Measurements from ENCODE around the gene TST.

The TST gene

GRCh38 chr22:37018086-37018814 is 997 bp downstream of the TST start:
- FAIRE-seq: no peak
- TF ChIP-seq TAF1 (IDR thresholded peaks at IDR 0.05; ENCODE audit: borderline replicate concordance, low read depth, low read length) (no peak), POLR2AphosphoS5 (IDR thresholded peaks at IDR 0.05; ENCODE audit: low read depth, low read length) (no peak), POLR2A (IDR thresholded peaks at IDR 0.05; ENCODE audit: low read depth, low read length) (no peak)

DNA sequence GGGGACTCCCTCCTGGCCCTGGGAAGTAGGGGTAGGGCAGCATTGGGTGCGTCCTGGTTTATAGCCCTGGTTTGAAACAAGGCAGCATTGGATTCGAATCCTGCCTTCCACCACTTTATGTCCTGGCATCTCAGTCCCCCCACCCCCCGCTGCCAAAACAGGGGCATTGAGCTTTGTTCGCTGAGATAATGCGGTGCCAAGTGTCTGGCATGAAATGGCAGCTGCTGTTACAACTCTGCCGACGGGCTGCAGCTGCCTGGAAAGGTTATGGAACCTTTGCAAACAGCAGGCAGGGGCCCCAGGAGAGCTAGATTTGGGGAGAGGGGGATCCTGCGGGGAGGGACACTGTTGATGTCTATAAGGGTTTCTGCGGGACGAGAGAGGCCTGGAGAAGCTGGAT is 1.9 kb downstream of the TST start:
- DNase-seq (ENCODE audit: insufficient read length) (no peak), FAIRE-seq (no peak)
- TF ChIP-seq POLR2AphosphoS5 (IDR thresholded peaks at IDR 0.05; ENCODE audit: low read depth, low read length) (no peak), POLR2A (IDR thresholded peaks at IDR 0.05; ENCODE audit: low read depth, low read length) (no peak), TAF1 (IDR thresholded peaks at IDR 0.05; ENCODE audit: borderline replicate concordance, low read depth, low read length) (no peak)

More at GRCh38 chr22:37018086-37018814, 997 bp downstream of the TST start:
- no peak for DNase-seq (ENCODE audit: insufficient read length)

DNA sequence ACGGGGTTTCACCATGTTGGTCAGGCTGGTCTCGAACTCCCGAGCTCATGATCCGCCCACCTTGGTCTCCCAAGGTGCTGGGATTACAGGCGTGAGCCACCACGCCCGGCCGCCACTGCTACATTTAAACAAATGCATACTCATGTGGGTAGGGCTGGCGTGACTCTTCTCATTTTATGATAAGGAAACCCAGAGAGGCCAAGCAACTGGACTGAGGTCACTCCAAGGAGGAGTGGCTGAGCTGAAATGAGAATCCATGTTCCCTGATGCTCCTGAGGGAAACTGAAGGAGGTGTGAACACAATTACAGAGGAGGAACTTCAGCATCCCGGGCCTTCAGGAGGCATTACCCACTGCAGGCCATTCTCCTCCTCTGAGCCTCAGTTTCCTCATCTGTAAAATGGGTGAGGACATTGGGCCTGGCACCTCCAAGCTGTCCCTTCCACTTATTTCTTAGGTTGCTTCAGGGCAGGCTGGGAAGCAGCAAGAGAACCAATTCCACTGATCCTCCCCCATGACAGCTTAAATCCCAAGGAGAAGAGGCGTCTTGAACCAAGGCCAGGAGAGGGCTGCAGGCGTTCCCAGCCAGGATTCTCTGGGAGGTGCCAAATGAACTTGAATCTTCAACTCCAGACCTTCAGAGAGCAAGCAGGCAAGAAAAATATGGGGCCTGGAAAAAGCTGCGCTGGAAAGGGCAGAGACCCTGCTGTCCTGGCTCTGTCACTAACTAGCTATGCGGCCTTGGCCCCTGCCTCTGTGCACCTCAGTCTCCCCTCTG is 2.9 kb downstream of the TST start:
- FAIRE-seq (no peak), DNase-seq (ENCODE audit: insufficient read length) (no peak)
- TF ChIP-seq TAF1 (IDR thresholded peaks at IDR 0.05; ENCODE audit: borderline replicate concordance, low read depth, low read length) (no peak), POLR2AphosphoS5 (IDR thresholded peaks at IDR 0.05; ENCODE audit: low read depth, low read length) (no peak), POLR2A (IDR thresholded peaks at IDR 0.05; ENCODE audit: low read depth, low read length) (no peak)

DNA sequence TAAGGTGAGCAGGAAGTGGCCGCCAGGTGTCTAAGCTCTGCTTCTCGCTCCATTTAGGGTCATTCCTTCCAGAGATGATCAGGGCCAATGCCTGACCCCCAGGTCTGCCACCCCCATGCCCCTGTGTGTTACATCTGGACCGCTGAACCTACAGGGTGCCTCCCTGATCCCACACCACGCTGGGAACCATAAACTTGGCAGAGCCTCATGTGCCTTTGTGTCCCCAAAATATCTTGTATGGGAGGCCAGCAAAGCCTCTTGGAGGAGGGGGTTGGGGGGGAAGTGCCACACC is 3.7 kb downstream of the TST start:
- no peak for FAIRE-seq
- TF ChIP-seq POLR2AphosphoS5 (IDR thresholded peaks at IDR 0.05; ENCODE audit: low read depth, low read length) (no peak), POLR2A (IDR thresholded peaks at IDR 0.05; ENCODE audit: low read depth, low read length) (no peak), TAF1 (IDR thresholded peaks at IDR 0.05; ENCODE audit: borderline replicate concordance, low read depth, low read length) (no peak)

GRCh38 chr22:37014835-37015586 is 4.2 kb downstream of the TST start:
- TF ChIP-seq TAF1 (IDR thresholded peaks at IDR 0.05; ENCODE audit: borderline replicate concordance, low read depth, low read length): no peak
- TF ChIP-seq POLR2AphosphoS5 (IDR thresholded peaks at IDR 0.05; ENCODE audit: low read depth, low read length): no peak
- TF ChIP-seq POLR2A (IDR thresholded peaks at IDR 0.05; ENCODE audit: low read depth, low read length): no peak
- FAIRE-seq: no peak
- no peak for DNase-seq (ENCODE audit: insufficient read length)

More for the DNA sequence above, 3.7 kb downstream of the TST start:
- no peak for DNase-seq (ENCODE audit: insufficient read length)

DNA sequence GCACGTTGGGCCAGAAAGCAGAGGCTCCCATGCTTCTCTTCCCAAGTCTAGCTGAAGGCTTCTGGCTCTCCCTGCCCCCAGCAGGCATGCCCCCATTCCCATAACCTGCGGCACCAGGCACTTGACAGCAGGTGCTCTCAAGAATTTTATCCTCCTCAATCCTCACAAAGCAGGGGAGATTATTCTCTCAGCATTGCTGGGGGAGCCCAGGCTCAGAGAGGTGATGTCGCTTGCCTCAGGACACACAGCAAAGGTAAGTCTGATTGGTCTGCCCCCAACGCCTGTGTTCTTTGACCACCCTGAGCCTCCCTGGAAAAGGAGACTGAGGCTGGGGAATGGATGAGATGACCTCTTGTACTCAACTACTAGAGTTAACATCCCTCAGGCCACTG is 4.8 kb downstream of the TST start:
- no peak for TF ChIP-seq TAF1 (IDR thresholded peaks at IDR 0.05; ENCODE audit: borderline replicate concordance, low read depth, low read length)
- TF ChIP-seq POLR2AphosphoS5 (IDR thresholded peaks at IDR 0.05; ENCODE audit: low read depth, low read length): no peak
- FAIRE-seq (no peak), DNase-seq (ENCODE audit: insufficient read length) (no peak)

DNA sequence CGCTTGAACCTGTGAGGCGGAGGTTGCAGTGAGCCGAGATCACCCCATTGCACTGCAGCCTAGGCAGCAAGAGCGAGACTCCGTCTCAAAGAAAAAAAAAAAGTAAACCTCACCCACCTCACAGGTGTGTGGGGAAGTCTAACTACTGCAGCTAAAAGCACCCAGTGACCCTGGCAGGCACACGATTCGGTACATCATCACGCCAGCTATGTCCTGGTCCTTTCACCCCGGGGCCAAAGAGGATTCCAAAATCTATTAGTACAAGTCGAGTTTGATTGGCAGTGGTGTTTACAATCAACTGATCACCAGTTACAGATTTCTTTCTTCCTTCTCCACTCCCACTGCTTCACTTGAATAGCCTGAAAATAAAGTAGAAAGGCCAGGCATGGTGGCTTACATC is 6.3 kb downstream of the TST start:
- no peak for FAIRE-seq

DNA sequence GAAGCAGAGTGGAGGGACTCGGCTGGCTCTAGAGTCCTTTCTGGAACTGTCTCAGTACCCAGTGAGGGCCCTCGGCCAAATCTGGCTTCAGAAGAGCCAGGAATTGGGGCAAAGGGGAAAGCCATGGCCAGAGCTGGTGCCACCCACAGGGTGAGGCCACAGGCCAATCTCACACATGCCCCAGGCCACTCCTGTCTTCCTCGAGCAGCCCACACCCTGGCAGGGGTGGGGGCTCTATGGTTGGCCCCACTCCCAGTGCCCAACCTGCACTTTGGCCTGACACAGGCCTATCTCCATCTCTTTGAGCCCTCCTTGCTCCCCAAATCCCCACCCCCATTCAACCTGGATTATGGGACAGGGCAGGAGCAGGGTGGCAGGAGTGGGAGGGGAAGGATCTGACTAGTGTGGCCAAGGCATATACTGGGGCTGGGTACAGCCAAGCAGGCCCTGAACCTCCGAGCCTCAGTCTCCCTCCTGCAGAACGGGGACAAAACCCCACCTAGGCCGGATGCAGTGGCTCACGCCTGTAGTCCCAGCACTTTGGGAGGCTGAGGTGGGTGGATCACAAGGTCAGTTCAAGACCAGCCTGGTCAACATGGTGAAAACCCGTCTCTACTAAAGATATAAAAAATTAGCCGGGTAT is 6.9 kb downstream of the TST start:
- TF ChIP-seq TAF1 (IDR thresholded peaks at IDR 0.05; ENCODE audit: borderline replicate concordance, low read depth, low read length): no peak
- TF ChIP-seq POLR2A (IDR thresholded peaks at IDR 0.05; ENCODE audit: low read depth, low read length): no peak
- no peak for TF ChIP-seq POLR2AphosphoS5 (IDR thresholded peaks at IDR 0.05; ENCODE audit: low read depth, low read length)
- DNase-seq (ENCODE audit: insufficient read length): no peak
- FAIRE-seq: no peak

More for the DNA sequence above, 6.3 kb downstream of the TST start:
- DNase-seq (ENCODE audit: insufficient read length): no peak
- no peak for TF ChIP-seq TAF1 (IDR thresholded peaks at IDR 0.05; ENCODE audit: borderline replicate concordance, low read depth, low read length)
- TF ChIP-seq POLR2A (IDR thresholded peaks at IDR 0.05; ENCODE audit: low read depth, low read length): no peak
- TF ChIP-seq POLR2AphosphoS5 (IDR thresholded peaks at IDR 0.05; ENCODE audit: low read depth, low read length): no peak

- DNase-seq (ENCODE audit: insufficient read length) (no peak), FAIRE-seq (no peak)
- TF ChIP-seq POLR2A (IDR thresholded peaks at IDR 0.05; ENCODE audit: low read depth, low read length) (no peak), POLR2AphosphoS5 (IDR thresholded peaks at IDR 0.05; ENCODE audit: low read depth, low read length) (no peak), TAF1 (IDR thresholded peaks at IDR 0.05; ENCODE audit: borderline replicate concordance, low read depth, low read length) (no peak)
Measured at GRCh38 chr22:37011472-37011871, 7.8 kb downstream of the TST start.

DNA sequence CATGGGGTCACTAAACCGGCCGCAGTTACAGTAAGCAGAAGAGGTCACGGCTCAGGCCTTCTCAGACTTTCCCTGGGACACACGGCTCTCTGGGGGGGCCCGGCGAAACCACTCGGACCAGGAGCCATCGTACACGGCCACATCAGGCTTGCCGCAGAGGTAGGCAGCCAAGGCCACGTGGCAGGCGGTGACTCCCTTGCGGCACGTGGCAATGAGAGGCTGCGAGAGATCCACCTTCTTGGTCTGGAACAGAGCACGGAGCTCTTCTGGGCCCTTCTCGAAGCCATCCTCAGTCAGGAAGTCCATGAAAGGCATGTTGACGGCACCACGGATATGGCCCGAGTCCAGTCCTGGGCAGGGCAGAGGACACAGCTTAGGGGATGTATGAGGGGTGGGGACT is 8.3 kb downstream of the TST start:
- FAIRE-seq (no peak), DNase-seq (ENCODE audit: insufficient read length) (no peak)
- TF ChIP-seq POLR2A (IDR thresholded peaks at IDR 0.05; ENCODE audit: low read depth, low read length) (no peak), TAF1 (IDR thresholded peaks at IDR 0.05; ENCODE audit: borderline replicate concordance, low read depth, low read length) (no peak), POLR2AphosphoS5 (IDR thresholded peaks at IDR 0.05; ENCODE audit: low read depth, low read length) (no peak)

DNA sequence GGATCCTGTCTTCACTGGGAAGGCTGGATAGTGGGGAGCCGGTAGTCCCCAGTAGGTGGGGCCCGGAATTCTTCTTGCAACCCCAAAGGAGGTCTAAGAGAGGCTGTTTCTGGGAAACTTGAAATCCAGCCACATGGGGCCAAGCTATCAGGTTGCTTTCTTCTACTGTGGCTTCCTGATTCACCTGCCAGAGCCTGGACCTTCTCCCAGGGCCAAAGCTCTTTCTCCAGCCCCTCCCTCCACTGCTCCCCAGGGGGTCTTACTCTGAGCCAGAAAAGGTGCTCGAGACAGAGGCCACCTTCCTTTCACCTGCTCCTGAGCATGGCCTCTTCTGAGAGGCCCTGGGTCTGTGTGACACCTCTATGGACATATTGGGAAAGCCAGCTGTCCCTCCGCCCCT is 9.1 kb downstream of the TST start:
- DNase-seq (ENCODE audit: insufficient read length) (no peak), FAIRE-seq (no peak)
- no peak for TF ChIP-seq POLR2AphosphoS5 (IDR thresholded peaks at IDR 0.05; ENCODE audit: low read depth, low read length)
- TF ChIP-seq POLR2A (IDR thresholded peaks at IDR 0.05; ENCODE audit: low read depth, low read length): no peak

Data from GM12892 (cell line).